HCT116 (cell line): ENCODE measurements around the gene PRKCQ. TPM values are rescaled to one million over a fixed set of nuclear protein-coding genes. Genes with fewer than 3 reads are reported as not detected.

ENCODE experiments used
- ATAC-seq: fragments of 200-7000 bp; cut with Tn5 transposase; 2 replicates; pipeline ENCODE4 v1.9.1; 2020; ENCODE audit warnings: mild to moderate bottlenecking, moderate library complexity
- BruUV-seq: library from RNA; stranded (reverse); fragments of 400-500 nt; replicated peaks from 2 replicates; lab custom pipeline; 2021; lab: Mats Ljungman, UMichigan
- CTCF ChIA-PET: fragments of 300-600 bp; sonication (Branson Sonifier 250); formaldehyde crosslinking; loops from one replicate; lab custom pipeline; 2021; ENCODE audit warnings: antibody characterized with exemption; lab: Charles Lee
- POLR2A ChIA-PET: fragments of 300-600, 350-600 bp; sonication (Branson Sonifier 250); formaldehyde crosslinking; loops from one replicate; lab custom pipeline; 2021; ENCODE audit warnings: antibody characterized with exemption; lab: Charles Lee
- RAD21 ChIA-PET, 2 experiments: fragments of 300-600 bp; sonication (Branson Sonifier 250); formaldehyde crosslinking; loops; one replicate each; lab custom pipeline; 2023; ENCODE audit warnings: low total read pairs in 2 of 2; ENCODE audit not compliant: uncharacterized antibody in 2 of 2, unreplicated experiment in 2 of 2, low non-redundant PET in 1 of 2; lab: Charles Lee
- DNase-seq: peaks from one replicate; pipeline ENCODE4 v3.0.0-alpha.2; 2010; ENCODE audit warnings: low read depth, low spot score
- H2AFZ ChIP-seq: fragments of 200-600 bp; shearing (Covaris generic), sonication (generic); 2 replicates; pipeline ENCODE4 v1.6.1; 2017; ENCODE audit warnings: low read depth, mixed run types, mixed read lengths, antibody characterized with exemption, low read length; ENCODE audit not compliant: poor library complexity, severe bottlenecking
- H3K27ac ChIP-seq: 2 replicates; pipeline ENCODE4 v1.5.1; 2012; ENCODE audit warnings: low read depth, low read length
- H3K27me3 ChIP-seq: fragments of 200-600 bp; sonication (generic); 2 replicates; pipeline ENCODE4 v1.6.1; 2016; ENCODE audit warnings: mixed run types, low read length, mixed read lengths; ENCODE audit not compliant: insufficient read depth
- H3K36me3 ChIP-seq, 2 experiments: fragments of 200-500 bp in 1 of 2; fragments of 200-600 bp in 1 of 2; sonication (Bioruptor generic) in 1 of 2; sonication (generic) in 1 of 2; 2 replicates each; pipeline versions ENCODE4 v1.5.1 to v1.6.1; 2014 to 2016; ENCODE audit warnings: low read length in 2 of 2, inconsistent platforms in 1 of 2, mixed read lengths in 1 of 2, mixed run types in 1 of 2; ENCODE audit not compliant: insufficient read depth in 2 of 2, control insufficient read depth in 1 of 2
- H3K4me1 ChIP-seq, 2 experiments: fragments of 200-600 bp in 1 of 2; sonication (generic) in 1 of 2; 2 replicates each; pipeline versions ENCODE4 v1.5.1 to v1.6.1; 2012 to 2017; ENCODE audit warnings: low read length in 2 of 2, inconsistent platforms in 1 of 2, mild to moderate bottlenecking in 1 of 2, mixed read lengths in 1 of 2, mixed run types in 1 of 2, moderate library complexity in 1 of 2; ENCODE audit not compliant: insufficient read depth in 2 of 2, control insufficient read depth in 1 of 2
- H3K4me2 ChIP-seq: fragments of 200-600 bp; sonication (generic); 2 replicates; pipeline ENCODE4 v1.6.1; 2017; ENCODE audit warnings: mixed run types, low read length, mixed read lengths
- H3K4me3 ChIP-seq, 2 experiments: fragments of 200-600 bp in 1 of 2; sonication (generic) in 1 of 2; replicated peaks in 1 of 2; 2 replicates each; pipeline ENCODE4 v1.5.1; 2011 to 2016; ENCODE audit warnings: low read length in 2 of 2, control low read depth in 1 of 2, low read depth in 1 of 2, mild to moderate bottlenecking in 1 of 2, mixed read lengths in 1 of 2, mixed run types in 1 of 2
- H3K79me2 ChIP-seq: fragments of 200-600 bp; sonication (generic); 2 replicates; pipeline ENCODE4 v1.6.1; 2017; ENCODE audit warnings: mild to moderate bottlenecking, mixed run types, low read length, moderate library complexity, mixed read lengths; ENCODE audit not compliant: insufficient read depth
- H3K9ac ChIP-seq: fragments of 200-600 bp; sonication (generic); 2 replicates; pipeline ENCODE4 v1.6.1; 2016; ENCODE audit warnings: low read length, mixed read lengths
- H3K9me2 ChIP-seq: fragments of 200-600 bp; sonication (generic), shearing (Covaris generic); 2 replicates; pipeline ENCODE4 v1.6.1; 2017; ENCODE audit warnings: mixed run types, mild to moderate bottlenecking, moderate library complexity; ENCODE audit not compliant: insufficient read depth
- H3K9me3 ChIP-seq, 2 experiments: fragments of 200-500 bp in 1 of 2; fragments of 200-600 bp in 1 of 2; sonication (Bioruptor generic) in 1 of 2; sonication (generic) in 1 of 2; 2 replicates each; pipeline ENCODE4 v1.6.1; 2014 to 2017; ENCODE audit warnings: low read length in 2 of 2, mixed read lengths in 2 of 2, inconsistent platforms in 1 of 2, low read depth in 1 of 2, mild to moderate bottlenecking in 1 of 2, mixed run types in 1 of 2, moderate library complexity in 1 of 2; ENCODE audit not compliant: control insufficient read depth in 1 of 2, insufficient read depth in 1 of 2
- H4K20me1 ChIP-seq: fragments of 200-600 bp; sonication (generic), shearing (Covaris generic); 2 replicates; pipeline ENCODE4 v1.6.1; 2017; ENCODE audit warnings: mixed run types, mild to moderate bottlenecking, moderate library complexity; ENCODE audit not compliant: insufficient read depth
- ATF3 ChIP-seq: IDR thresholded peaks from 2 replicates; pipeline ENCODE4 v1.6.1; 2012
- CBX3 ChIP-seq: IDR thresholded peaks from 2 replicates; pipeline ENCODE4 v1.6.1; 2012; ENCODE audit warnings: low read depth
- CEBPB ChIP-seq: IDR thresholded peaks from 2 replicates; pipeline ENCODE4 v1.6.1; 2012; ENCODE audit warnings: low read depth
- ELF1 ChIP-seq: IDR thresholded peaks from 2 replicates; pipeline ENCODE4 v1.6.1; 2012; ENCODE audit warnings: low read depth, borderline replicate concordance
- POLR2A ChIP-seq: IDR thresholded peaks from 2 replicates; pipeline ENCODE4 v1.7.0; 2011; ENCODE audit warnings: borderline replicate concordance; ENCODE audit not compliant: insufficient read depth, insufficient read length; ENCODE audit errors: extremely low read depth
- POLR2AphosphoS5 ChIP-seq: IDR thresholded peaks from 2 replicates; pipeline ENCODE4 v1.6.1; 2011; ENCODE audit warnings: mild to moderate bottlenecking, low read depth, low read length, moderate library complexity
- SIN3A ChIP-seq: IDR thresholded peaks from 2 replicates; pipeline ENCODE4 v1.6.1; 2012; ENCODE audit warnings: low read depth
- SP1 ChIP-seq: IDR thresholded peaks from 2 replicates; pipeline ENCODE4 v1.6.1; 2012; ENCODE audit warnings: low read depth
- TCF7L2 ChIP-seq: IDR thresholded peaks from 2 replicates; pipeline ENCODE4 v1.7.0; 2011; ENCODE audit warnings: borderline replicate concordance, inconsistent platforms; ENCODE audit not compliant: insufficient read depth, insufficient read length; ENCODE audit errors: extremely low read depth
- YY1 ChIP-seq: IDR thresholded peaks from 2 replicates; pipeline ENCODE4 v1.6.1; 2011; ENCODE audit warnings: low read length, low read depth, moderate library complexity, mild to moderate bottlenecking; ENCODE audit not compliant: insufficient replicate concordance; ENCODE audit errors: extremely low read depth
- ZBTB33 ChIP-seq: IDR thresholded peaks from 2 replicates; pipeline ENCODE4 v1.6.1; 2011; ENCODE audit warnings: mild to moderate bottlenecking, low read length, moderate library complexity; ENCODE audit not compliant: insufficient replicate concordance; ENCODE audit errors: extremely low read depth
- ZFX ChIP-seq: fragments of 450-650 bp; IDR thresholded peaks from 2 replicates; pipeline ENCODE4 v1.6.1; 2017
- intact Hi-C: fragments of 100-400 bp; cut with micrococcal nuclease; formaldehyde crosslinking; loops from 2 replicates; pipeline ENCODE4 v1.10.0; 2022
- total RNA-seq: library from RNA; stranded (reverse); gene quantifications from one replicate; pipeline ENCODE4 v1.2.1, GENCODE V29; 2021; ENCODE audit not compliant: unreplicated experiment

PRKCQ gene
- total RNA-seq, 1 experiment from 2014 or later = 0.54 TPM

GRCh38 chr10:6430423-6430980 lies 149.6 kb downstream of the PRKCQ start:
- intact Hi-C loops = no loop called here
- H2AFZ ChIP-seq = no peak overlapping the region
- no peak for ATAC-seq
- H3K9ac ChIP-seq = no peak overlapping the region
- H3K27ac ChIP-seq = no peak overlapping the region
- no peaks in the 10 kb centered on the region for H3K79me2 ChIP-seq
- H3K4me3 ChIP-seq = no peak overlapping the region
- H3K9me3 ChIP-seq = no peaks in the 10 kb centered on the region
- peaks cover 42% of the 10 kb centered on the region for H3K27me3 ChIP-seq
- TF ChIP-seq ATF3 (no peak), SIN3A (no peak), YY1 (no peak), CBX3 (no peak), SP1 (no peak), TCF7L2 (no peak), POLR2AphosphoS5 (no peak)
- TF ChIP-seq, all 23 proteins: peak for 0
- no peak for DNase-seq
- no TSS peak for BruUV-seq
- no peaks in the 10 kb centered on the region for H3K4me1 ChIP-seq
- ChIA-PET CTCF (no interaction called here), POLR2A (no interaction called here), RAD21 (no interaction called here)
- H3K4me2 ChIP-seq = no peak overlapping the region
- no peaks in the 10 kb centered on the region for H4K20me1 ChIP-seq
- H3K9me2 ChIP-seq = no peaks in the 10 kb centered on the region
- H3K36me3 ChIP-seq = no peaks in the 10 kb centered on the region

- no peak for TF ChIP-seq YY1
- TF ChIP-seq SIN3A = no peak
- TF ChIP-seq POLR2AphosphoS5 = no peak
- no peak for TF ChIP-seq POLR2A
- TF ChIP-seq CEBPB = no peak
- TF ChIP-seq ZFX = no peak
- TF ChIP-seq ELF1 = no peak
- no peak for TF ChIP-seq ZBTB33
- no peak for TF ChIP-seq SP1
- Histone ChIP-seq H3K79me2 (no peaks in the 10 kb centered on the region), H3K9ac (no peak overlapping the region), H2AFZ (no peak overlapping the region), H3K9me3 (no peaks in the 10 kb centered on the region), H3K4me3 (no peak overlapping the region), H4K20me1 (no peaks in the 10 kb centered on the region), H3K36me3 (no peaks in the 10 kb centered on the region), H3K27me3 (peaks cover 28% of the 10 kb centered on the region), H3K27ac (no peak overlapping the region), H3K4me2 (no peak overlapping the region), H3K9me2 (no peaks in the 10 kb centered on the region), H3K4me1 (no peaks in the 10 kb centered on the region)
- RAD21 ChIA-PET = no interaction called here
- CTCF ChIA-PET = no interaction called here
- DNase-seq (no peak), ATAC-seq (no peak)
- POLR2A ChIA-PET = no interaction called here
- intact Hi-C loops = no loop called here
- no TSS peak for BruUV-seq
These were observed 152.6 kb downstream of the PRKCQ start for GRCh38 chr10:6427357-6427959.
